ENCODE measurements around the gene MTCH1. TPM values are rescaled to one million over a fixed set of nuclear protein-coding genes. Genes with fewer than 3 reads are reported as not detected.

Gene MTCH1
- total and polyA plus RNA-seq, 2 of the 4 experiments (the other 2 are of a cell fraction), result 215 to 263 TPM

GRCh38 chr6:36971921-36972673 lies 13.9 kb downstream of the MTCH1 start:
- Histone ChIP-seq H3K79me1 (ENCODE audit: low read depth in 1 of 2, low read length in 2 of 2) (peaks cover 50 to 53% of the 10 kb centered on the region in 2 experiments), H2BK5ac (ENCODE audit: low read depth, low read length, poor library complexity, severe bottlenecking) (no peak overlapping the region), H2BK20ac (ENCODE audit: low read depth, low read length) (no peak overlapping the region), H3K9me3 (ENCODE audit: control insufficient read depth, insufficient read depth, low read length) (no peaks in the 10 kb centered on the region), H3K14ac (replicated peaks; ENCODE audit: low read depth, low read length) (no peak overlapping the region), H3K4ac (ENCODE audit: low read depth, low read length) (no peak overlapping the region), H4K5ac (ENCODE audit: low read depth, low read length) (no peak overlapping the region), H2AFZ (replicated peaks; ENCODE audit: low read length, poor library complexity) (no peak overlapping the region), H4K20me1 (ENCODE audit: insufficient read depth, low read length) (peaks cover 27% of the 10 kb centered on the region), H2AK9ac (replicated peaks; ENCODE audit: low read depth, low read length, poor library complexity) (no peak overlapping the region), H3K27ac (ENCODE audit: insufficient read depth, low read length) (no peak overlapping the region), H3K18ac (ENCODE audit: low read depth, low read length) (no peak overlapping the region), H2AK5ac (ENCODE audit: low read depth, low read length) (no peak overlapping the region), H3K56ac (ENCODE audit: extremely low read depth, insufficient read depth, low read length) (no peak overlapping the region), H3K9ac (ENCODE audit: low read depth, low read length) (no peak overlapping the region), H3K4me1 (ENCODE audit: control insufficient read depth, insufficient read depth, low read length) (no peaks in the 10 kb centered on the region), H3K27me3 (ENCODE audit: control insufficient read depth, insufficient read depth, low read length) (no peaks in the 10 kb centered on the region), H4K8ac (ENCODE audit: low read depth in 2 of 2, low read length in 2 of 2) (no peak overlapping the region), H3K9me1 (ENCODE audit: insufficient read depth, low read length) (no peaks in the 10 kb centered on the region; the same call in 1 of the 2 replicates), H2BK15ac (ENCODE audit: low read depth, low read length) (no peak overlapping the region), H3K4me3 (ENCODE audit: insufficient read depth, low read depth, low read length) (no peak overlapping the region), H4K91ac (ENCODE audit: insufficient read depth, low read depth, low read length) (no peak overlapping the region), H3K23ac (ENCODE audit: low read depth, low read length) (no peak overlapping the region), H3K36me3 (ENCODE audit: control insufficient read depth, insufficient read depth, low read length) (peaks cover 93% of the 10 kb centered on the region), H2BK120ac (ENCODE audit: low read depth, low read length) (no peak overlapping the region), H3K4me2 (ENCODE audit: low read depth, low read length) (no peak overlapping the region)
- POLR2A ChIA-PET (ENCODE audit: unreplicated experiment), result no interaction called here
- intact Hi-C loops (cut with micrococcal nuclease), result no loop called here
- dilution Hi-C loops (cut with HindIII; ENCODE audit: low sequenced_read_pairs, unreplicated experiment), result no loop called here
- BruUV-seq (replicated peaks), result no TSS peak
- CTCF ChIA-PET, result no interaction called here
- DNase-seq (no peak), ATAC-seq (ENCODE audit: low read depth) (no peak)
- 100% methylated on average over 1 of the region's 14 CpGs; no CpG with 5 or more reads in 1 of the 2 experiments for WGBS, 2 experiments (ENCODE audit: extremely low coverage in 2 of 2, insufficient read length in 1 of 2)
- TF ChIP-seq POLR2A (IDR thresholded peaks at IDR 0.05; ENCODE audit: low read depth, low read length), result no peak
- TF ChIP-seq MXI1 (IDR thresholded peaks at IDR 0.05; ENCODE audit: borderline replicate concordance, low read depth, low read length), result no peak
- no peak for TF ChIP-seq RCOR1 (IDR thresholded peaks at IDR 0.05; ENCODE audit: insufficient replicate concordance, low read length)
- TF ChIP-seq SMC3 (IDR thresholded peaks at IDR 0.05; ENCODE audit: low read depth, low read length), result no peak
- TF ChIP-seq BHLHE40 (IDR thresholded peaks at IDR 0.05; ENCODE audit: low read depth, low read length), result no peak
- in situ Hi-C loops (cut with MboI; ENCODE audit: low sequenced_read_pairs), result no loop called here

Measured in IMR-90 (cell line).